ENCODE measurements around the gene KRT83.

GRCh38 chr12:52352951-52353350, 31.8 kb upstream of the KRT83 start:
- no peak for TF ChIP-seq CTCF (IDR thresholded peaks at IDR 0.05)
- no peak for TF ChIP-seq EZH2 (IDR thresholded peaks at IDR 0.05; ENCODE audit: borderline replicate concordance, insufficient read depth, low read depth, low read length, poor library complexity, severe bottlenecking)
